Large intestine (tissue), 3 donors: ENCODE results near the gene MSH4. TPM values are rescaled to one million over a fixed set of nuclear protein-coding genes. Genes with fewer than 3 reads are reported as not detected.

Source experiments
- DNase-seq, 2 donors: peaks; one replicate each; pipeline versions ENCODE4 v3.0.0 to v3.0.0-alpha.2; 2013
- H3K27ac ChIP-seq: one replicate; pipeline ENCODE4 v1.5.1; 2013; ENCODE audit warnings: low read length
- H3K27me3 ChIP-seq: 2 replicates; pipeline ENCODE4 v1.6.1; 2013; ENCODE audit warnings: low read length; ENCODE audit not compliant: control insufficient read depth, insufficient read depth
- H3K36me3 ChIP-seq: 2 replicates; pipeline ENCODE4 v1.6.1; 2013; ENCODE audit warnings: low read length; ENCODE audit not compliant: control insufficient read depth, insufficient read depth
- H3K4me1 ChIP-seq: one replicate; pipeline ENCODE4 v1.6.1; 2013; ENCODE audit warnings: low read length; ENCODE audit not compliant: control insufficient read depth, insufficient read depth
- H3K4me3 ChIP-seq: one replicate; pipeline ENCODE4 v1.5.1; 2013; ENCODE audit warnings: low read length
- H3K9me3 ChIP-seq: one replicate; pipeline ENCODE4 v1.6.1; 2013; ENCODE audit warnings: mild to moderate bottlenecking, low read depth, low read length, moderate library complexity; ENCODE audit not compliant: control insufficient read depth
- WGBS: methylation state at CpG from one replicate; pipeline ENCODE4 v1.1.5; 2013; ENCODE audit warnings: low lambda C conversion rate; ENCODE audit not compliant: insufficient coverage; 5-methylcytosine and 5-hydroxymethylcytosine counted together
- polyA plus RNA-seq: library from polyadenylated mRNA; unstranded; fragments of 120-200 nt; gene quantifications from one replicate; pipeline ENCODE4 v1.2.1, GENCODE V29; 2013

Gene MSH4
- polyA plus RNA-seq, 1 donor = 0.24 TPM

DNA sequence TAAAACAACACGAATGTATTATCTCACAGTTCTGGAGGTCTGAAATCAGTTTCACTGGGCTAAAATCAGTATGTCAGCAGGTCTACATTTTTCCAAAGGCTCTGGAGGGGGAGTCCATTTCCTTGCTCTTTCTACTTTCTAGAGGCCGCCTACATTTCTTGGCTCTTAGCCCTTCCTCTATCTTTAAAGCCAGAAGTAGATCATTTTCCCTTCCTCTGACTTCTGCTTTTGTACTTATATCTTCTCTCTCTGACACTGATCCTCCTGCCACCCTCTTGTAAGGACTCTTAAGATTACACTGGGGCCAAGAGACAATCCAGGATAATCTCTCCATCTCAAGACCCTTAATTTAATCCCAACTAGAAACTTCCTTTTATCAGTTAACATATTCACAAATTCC lies 41.4 kb downstream of the MSH4 start:
- WGBS = 100% methylated on average over 1 of the region's 2 CpGs
- no peak for DNase-seq
- no peak overlapping the region for H3K4me3 ChIP-seq
- no peaks in the 10 kb centered on the region for H3K27me3 ChIP-seq
- no peaks in the 10 kb centered on the region for H3K36me3 ChIP-seq
- no peaks in the 10 kb centered on the region for H3K9me3 ChIP-seq
- H3K27ac ChIP-seq = no peak overlapping the region
- H3K4me1 ChIP-seq = no peaks in the 10 kb centered on the region

DNA sequence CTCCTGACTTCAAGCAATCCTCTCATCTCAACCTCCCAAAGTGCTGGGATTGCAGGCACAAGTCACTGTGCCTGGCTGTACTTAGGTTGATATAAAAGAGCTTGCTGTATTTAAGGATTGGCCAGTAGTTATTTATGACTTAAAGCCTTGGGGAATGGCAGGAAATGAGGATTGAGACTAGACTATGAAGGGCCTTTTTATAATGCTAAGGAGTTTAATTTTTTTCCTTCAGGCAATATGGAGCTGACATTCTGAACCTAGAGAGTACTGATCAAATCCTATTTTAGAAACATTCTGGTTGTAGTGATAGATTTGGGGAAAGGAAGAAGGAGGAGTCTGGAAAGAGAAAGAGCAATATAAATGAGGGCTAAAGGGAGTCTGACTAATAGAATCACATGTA lies 44.7 kb downstream of the MSH4 start:
- no peaks in the 10 kb centered on the region for H3K4me1 ChIP-seq
- no peak for DNase-seq
- H3K4me3 ChIP-seq = no peak overlapping the region
- H3K27me3 ChIP-seq = no peaks in the 10 kb centered on the region
- no peaks in the 10 kb centered on the region for H3K36me3 ChIP-seq
- no peak overlapping the region for H3K27ac ChIP-seq
- no peaks in the 10 kb centered on the region for H3K9me3 ChIP-seq

DNA sequence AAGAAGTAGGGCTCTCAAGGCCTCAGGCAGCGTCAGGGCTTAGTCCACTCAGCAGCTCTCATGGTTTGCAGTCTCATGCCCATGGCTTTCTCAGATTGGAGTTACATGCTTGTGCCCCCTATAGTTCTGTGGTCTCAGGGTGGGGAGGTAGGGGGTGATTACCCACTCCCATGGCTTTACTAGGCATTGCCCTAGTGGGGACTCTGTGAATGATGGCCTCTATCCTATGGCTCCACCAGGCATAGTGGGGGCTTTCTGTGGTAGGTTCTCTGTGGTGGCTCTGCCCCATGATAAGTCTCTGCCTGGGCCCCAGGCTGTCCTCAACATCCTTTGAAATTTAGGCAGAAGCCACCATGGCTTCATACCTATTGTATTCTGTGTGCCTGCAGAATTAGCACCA lies 48.9 kb downstream of the MSH4 start:
- Histone ChIP-seq H3K36me3 (no peaks in the 10 kb centered on the region), H3K27ac (no peak overlapping the region), H3K9me3 (no peaks in the 10 kb centered on the region), H3K4me1 (no peaks in the 10 kb centered on the region), H3K4me3 (no peak overlapping the region), H3K27me3 (no peaks in the 10 kb centered on the region)
- WGBS = no CpG with 5 or more reads among the region's 1 CpG
- DNase-seq = no peak

DNA sequence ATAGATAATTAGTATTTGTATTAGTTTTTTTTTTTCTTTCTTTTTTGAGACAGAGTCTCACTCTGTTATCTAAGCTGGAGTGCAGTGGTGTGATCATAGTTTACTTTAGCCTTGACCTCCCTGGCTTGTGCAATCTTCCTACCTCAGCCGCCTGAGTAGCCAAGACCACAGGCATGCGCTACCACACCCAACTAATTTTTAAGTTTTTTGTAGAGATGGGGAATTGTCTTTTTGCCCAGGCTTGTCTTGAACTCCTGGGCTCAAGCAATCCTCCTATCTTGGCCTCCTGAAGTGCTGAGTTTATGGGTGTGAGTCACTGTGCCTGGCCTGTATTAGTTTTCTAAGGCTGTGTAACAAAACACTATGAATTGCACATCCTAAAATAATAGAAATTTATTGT lies 58.3 kb downstream of the MSH4 start:
- no peak overlapping the region for H3K27ac ChIP-seq
- WGBS = no CpG with 5 or more reads among the region's 2 CpGs
- DNase-seq = no peak
- no peaks in the 10 kb centered on the region for H3K4me1 ChIP-seq
- no peaks in the 10 kb centered on the region for H3K9me3 ChIP-seq
- no peak overlapping the region for H3K4me3 ChIP-seq
- no peaks in the 10 kb centered on the region for H3K27me3 ChIP-seq
- no peaks in the 10 kb centered on the region for H3K36me3 ChIP-seq

DNA sequence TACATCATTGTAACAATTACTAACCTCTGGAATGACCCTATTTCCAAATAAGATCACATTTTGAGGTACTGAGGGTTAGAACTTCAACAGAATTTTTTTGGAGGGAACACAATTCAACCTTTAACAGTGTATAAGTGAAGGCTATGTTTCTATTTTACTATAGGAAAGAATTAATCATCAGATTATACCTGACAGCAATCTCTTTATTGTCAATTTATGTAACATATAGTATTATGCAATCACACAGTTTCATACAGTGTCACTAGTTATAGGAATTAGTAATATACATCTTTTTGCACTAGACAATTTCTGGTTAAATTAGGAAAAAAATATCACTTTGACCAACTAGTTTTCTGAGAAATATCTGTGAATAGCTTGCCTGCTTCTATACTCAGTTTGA lies 59.1 kb downstream of the MSH4 start:
- no peaks in the 10 kb centered on the region for H3K27me3 ChIP-seq
- DNase-seq = no peak

DNA sequence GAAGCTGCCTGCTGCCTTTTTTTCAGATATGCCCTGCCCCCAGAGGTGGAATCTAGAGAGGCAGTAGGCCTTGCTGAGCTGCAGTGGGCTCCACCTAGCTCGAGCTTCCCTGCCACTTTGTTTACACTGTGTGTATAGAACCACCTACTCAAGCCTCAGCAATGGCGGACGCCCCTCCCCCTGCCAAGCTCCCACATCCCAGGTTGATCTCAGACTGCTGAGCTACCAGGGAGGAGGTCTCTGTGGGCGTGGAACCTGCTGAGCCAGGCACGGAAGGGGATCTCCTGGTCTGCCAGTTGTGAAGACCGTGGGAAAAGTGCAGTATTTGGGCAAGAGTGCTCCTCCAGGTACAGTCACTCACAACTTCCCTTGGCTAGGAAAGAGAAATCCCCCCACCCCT lies 65.1 kb downstream of the MSH4 start:
- no peaks in the 10 kb centered on the region for H3K36me3 ChIP-seq

More for the DNA sequence above, 59.1 kb downstream of the MSH4 start:
- H3K4me3 ChIP-seq = no peak overlapping the region
- no peak overlapping the region for H3K27ac ChIP-seq
- no peaks in the 10 kb centered on the region for H3K9me3 ChIP-seq
- H3K4me1 ChIP-seq = no peaks in the 10 kb centered on the region
- H3K36me3 ChIP-seq = no peaks in the 10 kb centered on the region

DNA sequence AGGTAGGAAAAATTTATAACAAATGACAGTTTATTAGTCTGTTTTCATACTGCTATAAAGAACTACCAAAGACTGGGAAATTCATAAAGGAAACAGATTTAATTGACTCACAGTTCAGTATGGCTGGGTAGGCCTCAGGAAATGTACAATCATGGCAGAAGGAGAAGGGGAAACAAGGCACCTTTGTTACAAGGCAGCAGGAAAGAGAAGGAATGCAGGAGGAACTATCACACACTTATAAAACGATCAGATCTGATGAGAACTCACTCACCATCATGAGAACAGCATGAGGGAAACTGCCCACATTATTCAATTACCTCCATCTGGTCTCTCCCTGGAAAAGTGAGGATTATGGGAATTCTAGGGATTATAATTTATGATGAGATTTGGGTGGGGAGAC lies 74.3 kb downstream of the MSH4 start:
- Histone ChIP-seq H3K36me3 (no peaks in the 10 kb centered on the region), H3K27ac (no peak overlapping the region), H3K27me3 (no peaks in the 10 kb centered on the region), H3K4me3 (no peak overlapping the region), H3K4me1 (no peaks in the 10 kb centered on the region), H3K9me3 (no peaks in the 10 kb centered on the region)
- DNase-seq = no peak
- WGBS = no CpG with 5 or more reads among the region's 1 CpG

More for the DNA sequence above, 65.1 kb downstream of the MSH4 start:
- Histone ChIP-seq H3K27me3 (no peaks in the 10 kb centered on the region), H3K4me1 (no peaks in the 10 kb centered on the region), H3K27ac (no peak overlapping the region), H3K4me3 (no peak overlapping the region), H3K9me3 (no peaks in the 10 kb centered on the region)
- no peak for DNase-seq
- no CpG with 5 or more reads among the region's 6 CpGs for WGBS

DNA sequence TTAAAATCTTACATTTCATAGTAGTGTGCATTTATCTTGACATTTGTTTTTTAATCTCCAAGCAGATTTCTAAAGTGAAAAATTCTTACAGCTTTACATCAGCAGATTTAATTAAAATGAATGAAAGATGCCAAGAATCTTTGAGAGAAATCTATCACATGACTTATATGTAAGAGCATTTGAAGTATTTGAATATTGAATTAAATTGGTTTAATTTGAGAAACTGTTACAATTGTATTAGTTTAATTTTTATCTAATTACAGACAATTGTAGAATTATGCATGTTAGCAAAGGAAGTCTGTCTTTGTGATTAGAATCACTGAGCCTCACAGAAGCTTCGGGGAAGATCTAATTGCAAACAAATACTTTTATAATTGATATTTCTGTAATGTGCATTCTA lies 83.3 kb downstream of the MSH4 start:
- Histone ChIP-seq H3K9me3 (no peaks in the 10 kb centered on the region), H3K4me3 (no peak overlapping the region), H3K27ac (no peak overlapping the region), H3K36me3 (no peaks in the 10 kb centered on the region), H3K27me3 (no peaks in the 10 kb centered on the region), H3K4me1 (no peaks in the 10 kb centered on the region)
- no CpG with 5 or more reads among the region's 1 CpG for WGBS
- DNase-seq = no peak

DNA sequence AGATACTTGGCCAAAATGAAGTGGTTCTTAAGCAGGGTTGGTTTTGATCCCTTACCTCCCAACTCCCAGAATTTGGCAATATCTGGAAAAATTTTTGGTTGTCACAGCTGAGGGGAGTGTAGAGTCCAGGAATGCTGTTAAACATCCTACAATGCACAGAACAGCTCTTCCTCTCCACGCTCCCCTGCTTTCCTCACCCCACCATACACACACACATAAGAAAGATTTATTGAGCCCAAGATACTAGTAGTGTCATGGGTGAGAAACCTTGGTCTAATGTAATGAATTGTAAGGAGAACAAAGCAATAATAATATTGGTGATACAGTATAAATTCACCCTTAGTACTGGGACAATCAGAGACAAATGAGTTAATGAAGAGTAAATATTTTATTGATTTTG lies 87.8 kb downstream of the MSH4 start:
- Histone ChIP-seq H3K4me1 (no peaks in the 10 kb centered on the region), H3K4me3 (no peak overlapping the region), H3K9me3 (no peaks in the 10 kb centered on the region), H3K36me3 (no peaks in the 10 kb centered on the region), H3K27me3 (no peaks in the 10 kb centered on the region), H3K27ac (no peak overlapping the region)
- DNase-seq = no peak
- WGBS = no CpG with 5 or more reads among the region's 1 CpG

DNA sequence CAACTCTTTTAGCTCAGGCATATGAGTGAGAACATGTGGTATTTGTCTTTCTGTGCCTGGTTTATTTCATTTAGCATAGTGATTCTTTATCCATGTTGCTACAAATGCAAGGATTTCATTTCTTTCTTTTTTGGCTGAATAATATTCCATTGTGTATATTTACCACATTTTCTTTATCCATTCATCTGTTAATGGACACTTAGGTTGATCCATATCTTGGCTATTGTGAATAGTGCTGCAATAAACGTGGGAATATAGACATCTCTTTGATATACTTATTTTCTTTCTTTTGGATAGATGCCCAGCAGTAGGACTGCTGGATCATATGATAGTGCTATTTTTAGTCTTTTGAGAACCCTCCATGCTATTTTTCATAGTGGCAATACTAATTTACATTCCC lies 104.7 kb downstream of the MSH4 start:
- H3K27me3 ChIP-seq = no peaks in the 10 kb centered on the region
- no peak overlapping the region for H3K4me3 ChIP-seq
- no peaks in the 10 kb centered on the region for H3K36me3 ChIP-seq
- no peaks in the 10 kb centered on the region for H3K9me3 ChIP-seq
- H3K4me1 ChIP-seq = no peaks in the 10 kb centered on the region
- no peak overlapping the region for H3K27ac ChIP-seq
- no peak for DNase-seq
- WGBS = 86% methylated on average over 1 of the region's 1 CpG

DNA sequence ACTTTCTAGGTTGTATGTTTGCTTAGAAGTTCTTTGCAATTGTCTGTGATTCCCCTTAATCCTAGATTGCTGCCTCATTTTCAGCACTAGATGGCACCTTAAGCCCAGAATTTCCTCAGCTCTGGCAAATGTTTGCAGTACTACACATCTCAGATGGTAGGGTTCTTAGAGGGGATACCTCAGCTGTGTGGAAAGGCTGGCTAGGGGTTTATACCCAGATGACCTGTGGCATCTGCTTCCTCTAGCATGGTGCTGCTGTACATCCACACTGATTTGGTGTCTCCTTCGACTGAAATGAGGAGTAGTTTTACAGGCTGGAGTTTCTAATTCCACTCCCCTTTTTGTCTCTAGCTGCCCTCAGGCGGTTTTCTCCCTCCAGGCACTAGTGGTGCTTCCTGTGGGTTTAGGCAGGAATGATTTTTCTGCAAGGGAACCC lies 112.1 kb downstream of the MSH4 start:
- Histone ChIP-seq H3K4me3 (no peak overlapping the region), H3K9me3 (no peaks in the 10 kb centered on the region), H3K27ac (no peak overlapping the region), H3K4me1 (no peaks in the 10 kb centered on the region), H3K27me3 (no peaks in the 10 kb centered on the region), H3K36me3 (no peaks in the 10 kb centered on the region)
- DNase-seq = peak; percentile 2 to 3
- WGBS = no CpG with 5 or more reads among the region's 2 CpGs
